IMR-90 (cell line): ENCODE measurements around the gene ATG14. TPM values are rescaled to one million over a fixed set of nuclear protein-coding genes. Genes with fewer than 3 reads are reported as not detected.
"Not testable (repeated sequence)": the region's sequence is repeated elsewhere in the genome, so short reads cannot be mapped to it uniquely, and the experiment has no call there.

ENCODE experiments used
- ATAC-seq: fragments of 200-7000 bp; cut with Tn5 transposase; 2 replicates; pipeline ENCODE4 v1.9.1; 2020; ENCODE audit warnings: low read depth, mild to moderate bottlenecking, moderate library complexity
- BruUV-seq: library from RNA; stranded (reverse); fragments of 400-500 nt; replicated peaks from 2 replicates; lab custom pipeline; 2021; lab: Mats Ljungman, UMichigan
- CTCF ChIA-PET: fragments of 300-600 bp; formaldehyde crosslinking; extraction: SDS; loops from one replicate; lab custom pipeline; 2021; ENCODE audit warnings: antibody characterized with exemption; lab: Yijun Ruan, JAX
- POLR2A ChIA-PET: fragments of 300-600 bp; sonication (Branson Sonifier 250); formaldehyde crosslinking; loops from one replicate; lab custom pipeline; 2022; ENCODE audit warnings: antibody characterized with exemption; ENCODE audit not compliant: unreplicated experiment; lab: Charles Lee
- DNase-seq: peaks from one replicate; pipeline ENCODE4 v3.0.0; 2013
- H2AFZ ChIP-seq: replicated peaks from 2 replicates; pipeline ENCODE3; 2013; ENCODE audit warnings: low read length, mild to moderate bottlenecking; ENCODE audit not compliant: poor library complexity
- H2AK5ac ChIP-seq: 2 replicates; pipeline ENCODE4 v1.6.1; 2013; ENCODE audit warnings: low read depth, low read length, inconsistent platforms
- H2AK9ac ChIP-seq: replicated peaks from 2 replicates; pipeline ENCODE3; 2013; ENCODE audit warnings: mild to moderate bottlenecking, low read depth, low read length, moderate library complexity; ENCODE audit not compliant: poor library complexity
- H2BK120ac ChIP-seq: 2 replicates; pipeline ENCODE4 v1.6.1; 2013; ENCODE audit warnings: low read depth, low read length, inconsistent platforms
- H2BK15ac ChIP-seq: 3 replicates; pipeline ENCODE4 v1.6.1; 2013; ENCODE audit warnings: low read depth, low read length, inconsistent platforms
- H2BK20ac ChIP-seq: 2 replicates; pipeline ENCODE4 v1.6.1; 2013; ENCODE audit warnings: low read depth, mild to moderate bottlenecking, inconsistent platforms, low read length, moderate library complexity
- H2BK5ac ChIP-seq: 2 replicates; pipeline ENCODE4 v1.6.1; 2013; ENCODE audit warnings: mild to moderate bottlenecking, low read depth, low read length, inconsistent platforms; ENCODE audit not compliant: poor library complexity, severe bottlenecking
- H3K14ac ChIP-seq: replicated peaks from 2 replicates; pipeline ENCODE4 v1.6.1; 2013; ENCODE audit warnings: low read depth, low read length, inconsistent platforms
- H3K18ac ChIP-seq: 2 replicates; pipeline ENCODE4 v1.6.1; 2013; ENCODE audit warnings: low read depth, low read length, control low read depth
- H3K23ac ChIP-seq: 2 replicates; pipeline ENCODE4 v1.6.1; 2013; ENCODE audit warnings: low read depth, low read length, inconsistent platforms
- H3K27ac ChIP-seq: 2 replicates; pipeline ENCODE4 v1.5.1; 2013; ENCODE audit warnings: mild to moderate bottlenecking, control low read depth, low read length; ENCODE audit not compliant: insufficient read depth
- H3K27me3 ChIP-seq: 2 replicates; pipeline ENCODE4 v1.6.1; 2013; ENCODE audit warnings: low read length; ENCODE audit not compliant: control insufficient read depth, insufficient read depth
- H3K36me3 ChIP-seq: 2 replicates; pipeline ENCODE4 v1.6.1; 2013; ENCODE audit warnings: low read length, mixed read lengths; ENCODE audit not compliant: control insufficient read depth, insufficient read depth
- H3K4ac ChIP-seq: 2 replicates; pipeline ENCODE4 v1.6.1; 2013; ENCODE audit warnings: low read depth, low read length, inconsistent platforms
- H3K4me1 ChIP-seq: 2 replicates; pipeline ENCODE4 v1.6.1; 2013; ENCODE audit warnings: low read length, mixed read lengths; ENCODE audit not compliant: control insufficient read depth, insufficient read depth
- H3K4me2 ChIP-seq: 2 replicates; pipeline ENCODE4 v1.6.1; 2013; ENCODE audit warnings: low read depth, mild to moderate bottlenecking, control low read depth, low read length, moderate library complexity
- H3K4me3 ChIP-seq: 2 replicates; pipeline ENCODE4 v1.5.1; 2013; ENCODE audit warnings: low read depth, mild to moderate bottlenecking, control low read depth, low read length, moderate library complexity; ENCODE audit not compliant: insufficient read depth
- H3K56ac ChIP-seq: 2 replicates; pipeline ENCODE4 v1.6.1; 2013; ENCODE audit warnings: low read length, inconsistent platforms; ENCODE audit not compliant: insufficient read depth; ENCODE audit errors: extremely low read depth
- H3K79me1 ChIP-seq, 2 experiments: 2 replicates each; pipeline ENCODE4 v1.6.1; 2013; ENCODE audit warnings: low read length in 2 of 2, inconsistent platforms in 1 of 2, low read depth in 1 of 2
- H3K9ac ChIP-seq: 2 replicates; pipeline ENCODE4 v1.6.1; 2013; ENCODE audit warnings: low read depth, low read length, control low read depth
- H3K9me1 ChIP-seq: 2 replicates; pipeline ENCODE4 v1.6.1; 2013; ENCODE audit warnings: low read length, inconsistent platforms; ENCODE audit not compliant: insufficient read depth
- H3K9me3 ChIP-seq: 2 replicates; pipeline ENCODE4 v1.6.1; 2013; ENCODE audit warnings: low read length; ENCODE audit not compliant: control insufficient read depth, insufficient read depth
- H4K20me1 ChIP-seq: 2 replicates; pipeline ENCODE4 v1.6.1; 2013; ENCODE audit warnings: low read length, inconsistent platforms; ENCODE audit not compliant: insufficient read depth
- H4K5ac ChIP-seq: 2 replicates; pipeline ENCODE4 v1.6.1; 2013; ENCODE audit warnings: mild to moderate bottlenecking, low read depth, low read length, control low read depth
- H4K8ac ChIP-seq, 2 experiments: 2 replicates each; pipeline ENCODE4 v1.6.1; 2013; ENCODE audit warnings: low read depth in 2 of 2, low read length in 2 of 2, control low read depth in 1 of 2, inconsistent platforms in 1 of 2
- H4K91ac ChIP-seq: 2 replicates; pipeline ENCODE4 v1.6.1; 2013; ENCODE audit warnings: low read depth, low read length, inconsistent platforms; ENCODE audit not compliant: insufficient read depth
- BHLHE40 ChIP-seq: fragments of 150-350 bp; IDR thresholded peaks from 2 replicates; pipeline ENCODE4 v1.6.1; 2016; ENCODE audit warnings: mild to moderate bottlenecking, low read depth, low read length
- CEBPB ChIP-seq: IDR thresholded peaks from 2 replicates; pipeline ENCODE4 v1.6.1; 2012; ENCODE audit warnings: low read depth, low read length, improper control_type of control experiment
- CHD1 ChIP-seq: IDR thresholded peaks from 2 replicates; pipeline ENCODE4 v1.6.1; 2012; ENCODE audit warnings: low read depth, low read length, improper control_type of control experiment
- MAFK ChIP-seq: IDR thresholded peaks from 2 replicates; pipeline ENCODE4 v1.6.1; 2012; ENCODE audit warnings: low read depth, low read length, improper control_type of control experiment
- MAZ ChIP-seq: IDR thresholded peaks from 2 replicates; pipeline ENCODE4 v1.6.1; 2012; ENCODE audit warnings: low read depth, mild to moderate bottlenecking, low read length, improper control_type of control experiment, moderate library complexity, borderline replicate concordance
- MXI1 ChIP-seq: IDR thresholded peaks from 2 replicates; pipeline ENCODE4 v1.6.1; 2012; ENCODE audit warnings: low read depth, mild to moderate bottlenecking, low read length, moderate library complexity, borderline replicate concordance
- RCOR1 ChIP-seq: IDR thresholded peaks from 2 replicates; pipeline ENCODE4 v1.6.1; 2012; ENCODE audit warnings: mild to moderate bottlenecking, low read length, improper control_type of control experiment; ENCODE audit not compliant: insufficient replicate concordance
- RFX5 ChIP-seq: IDR thresholded peaks from 2 replicates; pipeline ENCODE4 v1.8.0; 2012; ENCODE audit warnings: low read depth, mild to moderate bottlenecking, low read length, moderate library complexity
- USF2 ChIP-seq: fragments of 150-350 bp; IDR thresholded peaks from 2 replicates; pipeline ENCODE4 v1.6.1; 2017; ENCODE audit warnings: mild to moderate bottlenecking, antibody characterized with exemption, low read length, low read depth
- WGBS, 2 experiments: methylation state at CpG; one replicate each; pipeline versions ENCODE4 v1.1.5 to v1.1.7; 2013; ENCODE audit warnings: missing lambda C conversion rate in 2 of 2; ENCODE audit not compliant: insufficient read length in 1 of 2; ENCODE audit errors: extremely low coverage in 2 of 2; 5-methylcytosine and 5-hydroxymethylcytosine counted together
- dilution Hi-C: fragments of 300-500 bp; cut with HindIII; formaldehyde crosslinking; loops from one replicate; pipeline ENCODE4 v1.14.3; 2018; ENCODE audit warnings: low sequenced_read_pairs; ENCODE audit not compliant: unreplicated experiment
- in situ Hi-C: fragments of 300-500 bp; cut with MboI; formaldehyde crosslinking; loops from 3 replicates; pipeline ENCODE4 v1.14.3; 2019; ENCODE audit warnings: low sequenced_read_pairs, inconsistent platforms, mixed read lengths
- intact Hi-C: fragments of 100-400 bp; cut with micrococcal nuclease; formaldehyde crosslinking; loops from 2 replicates; pipeline ENCODE4 v1.10.0; 2022
- polyA plus RNA-seq, 3 experiments: library from polyadenylated mRNA; depleted of rRNA; stranded (reverse); fragments of >200 nt; gene quantifications; 2 replicates each; pipeline ENCODE4 v1.2.3, GENCODE V29; 2012; ENCODE audit warnings: low replicate concordance in 1 of 3
- total RNA-seq: library from RNA; depleted of rRNA; stranded (reverse); fragments of >200 nt; gene quantifications from 2 replicates; pipeline ENCODE4 v1.2.3, GENCODE V29; 2012

The ATG14 gene
- total and polyA plus RNA-seq, 2 of the 4 experiments (the other 2 are of a cell fraction), result 5.0 to 12.4 TPM

GRCh38 chr14:55423969-55424368, 12.3 kb upstream of the ATG14 start:
- no peaks in the 10 kb centered on the region for H3K36me3 ChIP-seq
- H3K23ac ChIP-seq, result no peak overlapping the region
- no peaks in the 10 kb centered on the region for H4K20me1 ChIP-seq
- no peak overlapping the region for H2BK15ac ChIP-seq
- intact Hi-C loops, result no loop called here
- no peak overlapping the region for H3K4me2 ChIP-seq
- peaks cover 11% of the 10 kb centered on the region for H3K27me3 ChIP-seq
- H3K9me3 ChIP-seq, result no peaks in the 10 kb centered on the region
- in situ Hi-C loops, result no loop called here
- H2BK20ac ChIP-seq, result no peak overlapping the region
- POLR2A ChIA-PET, result no interaction called here
- no peak overlapping the region for H2BK120ac ChIP-seq
- H3K4me3 ChIP-seq, result no peak overlapping the region
- H3K79me1 ChIP-seq, result no peaks in the 10 kb centered on the region
- no peak for TF ChIP-seq RCOR1
- no peak for TF ChIP-seq MAZ
- TF ChIP-seq CHD1, result no peak
- no peak for TF ChIP-seq RFX5
- TF ChIP-seq MAFK, result no peak
- TF ChIP-seq BHLHE40, result no peak
- no peak for TF ChIP-seq CEBPB
- TF ChIP-seq USF2, result no peak
- TF ChIP-seq MXI1, result no peak
- no peak overlapping the region for H4K91ac ChIP-seq
- H4K5ac ChIP-seq, result no peak overlapping the region
- dilution Hi-C loops, result no loop called here
- no peak overlapping the region for H2AK9ac ChIP-seq
- DNase-seq (no peak), ATAC-seq (no peak)
- H2BK5ac ChIP-seq, result no peak overlapping the region
- no CpG with 5 or more reads among the region's 2 CpGs for WGBS, 2 experiments
- no peak overlapping the region for H3K14ac ChIP-seq
- no peak overlapping the region for H3K4ac ChIP-seq
- H4K8ac ChIP-seq, result no peak overlapping the region
- no peaks in the 10 kb centered on the region for H3K4me1 ChIP-seq
- no peak overlapping the region for H3K56ac ChIP-seq
- no TSS peak for BruUV-seq
- H2AFZ ChIP-seq, result no peak overlapping the region
- no peak overlapping the region for H3K27ac ChIP-seq
- no peaks in the 10 kb centered on the region for H3K9me1 ChIP-seq
- CTCF ChIA-PET, result interaction anchor here (1.4 kb wide), 1 partner anchor 178 kb away, joined by 5 read pairs; no protein-coding TSS in a partner anchor
- H3K9ac ChIP-seq, result no peak overlapping the region
- H3K18ac ChIP-seq, result no peak overlapping the region
- no peak overlapping the region for H2AK5ac ChIP-seq

GRCh38 chr14:55422338-55422737, 10.7 kb upstream of the ATG14 start:
- H3K36me3 ChIP-seq, H3K4me2 ChIP-seq, H4K5ac ChIP-seq, CTCF ChIA-PET, H4K20me1 ChIP-seq, H3K9me1 ChIP-seq, H3K27ac ChIP-seq, H3K79me1 ChIP-seq, H2AFZ ChIP-seq, BruUV-seq, DNase-seq, H3K14ac ChIP-seq, H3K23ac ChIP-seq, in situ Hi-C loops, H3K56ac ChIP-seq, H2BK120ac ChIP-seq, H2AK5ac ChIP-seq, ATAC-seq, H3K4me3 ChIP-seq, H2BK20ac ChIP-seq, H3K9me3 ChIP-seq, H2BK15ac ChIP-seq, H4K91ac ChIP-seq, H2AK9ac ChIP-seq, H2BK5ac ChIP-seq, intact Hi-C loops, dilution Hi-C loops, H3K4ac ChIP-seq, POLR2A ChIA-PET, H4K8ac ChIP-seq, H3K4me1 ChIP-seq, H3K9ac ChIP-seq, H3K18ac ChIP-seq: not testable (repeated sequence)
- 84% methylated on average over 8 of the region's 11 CpGs; no CpG with 5 or more reads in 1 of the 2 experiments for WGBS, 2 experiments
- peaks cover 11% of the 10 kb centered on the region for H3K27me3 ChIP-seq
